ENCODE data around the gene L1TD1. TPM values are rescaled to one million over a fixed set of nuclear protein-coding genes. Genes with fewer than 3 reads are reported as not detected.

The L1TD1 gene
- total RNA-seq, 1 experiment from 2014 or later = 0.20 TPM

DNA sequence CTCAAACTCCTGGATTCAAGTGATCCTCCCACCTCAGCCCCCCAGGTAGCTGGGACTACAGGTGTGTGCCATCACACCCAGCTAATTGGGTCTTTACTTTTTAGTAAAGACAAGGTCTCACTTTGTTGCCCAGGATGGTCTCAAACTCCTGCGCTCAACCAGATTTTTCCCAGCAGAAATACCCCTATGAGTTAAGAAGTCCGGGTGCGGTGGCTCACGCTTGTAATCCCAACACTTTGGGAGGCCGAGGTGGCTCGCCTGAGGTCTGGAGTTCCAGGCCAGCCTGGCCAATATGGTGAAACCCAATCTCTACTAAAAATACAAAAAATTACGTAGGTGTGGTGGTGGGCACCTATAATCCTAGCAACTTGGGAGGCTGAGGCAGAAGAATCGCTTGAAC lies 6.5 kb upstream of the L1TD1 start:
- H3K4me1 ChIP-seq (ENCODE audit: control insufficient read depth in 1 of 2, insufficient read depth in 2 of 2, low read length in 2 of 2) = no peaks in the 10 kb centered on the region
- no peak overlapping the region for H3K4me2 ChIP-seq (ENCODE audit: low read length)
- ChIA-PET CTCF (no interaction called here), RAD21 (ENCODE audit: low non-redundant PET in 1 of 2, low total read pairs in 2 of 2, uncharacterized antibody in 2 of 2, unreplicated experiment in 2 of 2) (no interaction called here), POLR2A (no interaction called here)
- no peaks in the 10 kb centered on the region for H4K20me1 ChIP-seq (ENCODE audit: insufficient read depth)
- H3K9ac ChIP-seq (ENCODE audit: low read length) = no peak overlapping the region
- no peak overlapping the region for H3K27ac ChIP-seq (ENCODE audit: low read depth, low read length)
- H3K36me3 ChIP-seq (ENCODE audit: control insufficient read depth in 1 of 2, insufficient read depth in 2 of 2, low read length in 2 of 2) = no peaks in the 10 kb centered on the region
- no peaks in the 10 kb centered on the region for H3K9me2 ChIP-seq (ENCODE audit: insufficient read depth)
- DNase-seq (ENCODE audit: low read depth, low spot score) (no peak), ATAC-seq (no peak)
- H3K27me3 ChIP-seq (ENCODE audit: insufficient read depth, low read length) = no peaks in the 10 kb centered on the region
- H2AFZ ChIP-seq (ENCODE audit: low read depth, low read length, poor library complexity, severe bottlenecking) = no peak overlapping the region
- no peak overlapping the region for H3K4me3 ChIP-seq (replicated peaks in 1 of 2; ENCODE audit: low read depth in 1 of 2, low read length in 2 of 2)
- H3K79me2 ChIP-seq (ENCODE audit: insufficient read depth, low read length) = no peaks in the 10 kb centered on the region
- BruUV-seq (replicated peaks) = no TSS peak
- intact Hi-C loops (cut with micrococcal nuclease) = loop anchor here (5.0 kb wide), 1 partner anchor 44 kb away; no protein-coding TSS in a partner anchor
- TF ChIP-seq EZH2phosphoT487 (IDR thresholded peaks at IDR 0.05; ENCODE audit: borderline replicate concordance) (no peak), ZFX (IDR thresholded peaks at IDR 0.05) (no peak), FOSL1 (IDR thresholded peaks at IDR 0.05; ENCODE audit: low read depth) (no peak), EZH2 (IDR thresholded peaks at IDR 0.05) (no peak), CEBPB (IDR thresholded peaks at IDR 0.05; ENCODE audit: low read depth) (no peak), TCF7L2 (IDR thresholded peaks at IDR 0.05; ENCODE audit: borderline replicate concordance, extremely low read depth, insufficient read depth, insufficient read length) (no peak), YY1 (IDR thresholded peaks at IDR 0.05; ENCODE audit: extremely low read depth, insufficient replicate concordance, low read depth, low read length) (no peak), RAD21 (IDR thresholded peaks at IDR 0.05; ENCODE audit: low read depth) (no peak), ZNF274 (IDR thresholded peaks at IDR 0.05; ENCODE audit: low read depth, low read length) (no peak)
- TF ChIP-seq, protein P1, sequence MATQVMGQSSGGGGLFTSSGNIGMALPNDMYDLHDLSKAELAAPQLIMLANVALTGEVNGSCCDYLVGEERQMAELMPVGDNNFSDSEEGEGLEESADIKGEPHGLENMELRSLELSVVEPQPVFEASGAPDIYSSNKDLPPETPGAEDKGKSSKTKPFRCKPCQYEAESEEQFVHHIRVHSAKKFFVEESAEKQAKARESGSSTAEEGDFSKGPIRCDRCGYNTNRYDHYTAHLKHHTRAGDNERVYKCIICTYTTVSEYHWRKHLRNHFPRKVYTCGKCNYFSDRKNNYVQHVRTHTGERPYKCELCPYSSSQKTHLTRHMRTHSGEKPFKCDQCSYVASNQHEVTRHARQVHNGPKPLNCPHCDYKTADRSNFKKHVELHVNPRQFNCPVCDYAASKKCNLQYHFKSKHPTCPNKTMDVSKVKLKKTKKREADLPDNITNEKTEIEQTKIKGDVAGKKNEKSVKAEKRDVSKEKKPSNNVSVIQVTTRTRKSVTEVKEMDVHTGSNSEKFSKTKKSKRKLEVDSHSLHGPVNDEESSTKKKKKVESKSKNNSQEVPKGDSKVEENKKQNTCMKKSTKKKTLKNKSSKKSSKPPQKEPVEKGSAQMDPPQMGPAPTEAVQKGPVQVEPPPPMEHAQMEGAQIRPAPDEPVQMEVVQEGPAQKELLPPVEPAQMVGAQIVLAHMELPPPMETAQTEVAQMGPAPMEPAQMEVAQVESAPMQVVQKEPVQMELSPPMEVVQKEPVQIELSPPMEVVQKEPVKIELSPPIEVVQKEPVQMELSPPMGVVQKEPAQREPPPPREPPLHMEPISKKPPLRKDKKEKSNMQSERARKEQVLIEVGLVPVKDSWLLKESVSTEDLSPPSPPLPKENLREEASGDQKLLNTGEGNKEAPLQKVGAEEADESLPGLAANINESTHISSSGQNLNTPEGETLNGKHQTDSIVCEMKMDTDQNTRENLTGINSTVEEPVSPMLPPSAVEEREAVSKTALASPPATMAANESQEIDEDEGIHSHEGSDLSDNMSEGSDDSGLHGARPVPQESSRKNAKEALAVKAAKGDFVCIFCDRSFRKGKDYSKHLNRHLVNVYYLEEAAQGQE (IDR thresholded peaks at IDR 0.05; ENCODE audit: low read depth) = no peak
- TF ChIP-seq, protein P2, sequence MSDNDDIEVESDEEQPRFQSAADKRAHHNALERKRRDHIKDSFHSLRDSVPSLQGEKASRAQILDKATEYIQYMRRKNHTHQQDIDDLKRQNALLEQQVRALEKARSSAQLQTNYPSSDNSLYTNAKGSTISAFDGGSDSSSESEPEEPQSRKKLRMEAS (IDR thresholded peaks at IDR 0.05) = no peak
- TF ChIP-seq, protein P3, sequence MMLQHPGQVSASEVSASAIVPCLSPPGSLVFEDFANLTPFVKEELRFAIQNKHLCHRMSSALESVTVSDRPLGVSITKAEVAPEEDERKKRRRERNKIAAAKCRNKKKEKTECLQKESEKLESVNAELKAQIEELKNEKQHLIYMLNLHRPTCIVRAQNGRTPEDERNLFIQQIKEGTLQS (IDR thresholded peaks at IDR 0.05) = no peak
- no peaks in the 10 kb centered on the region for H3K9me3 ChIP-seq (ENCODE audit: control insufficient read depth in 1 of 2, insufficient read depth in 1 of 2, low read depth in 1 of 2, low read length in 2 of 2)
